GM12878 (cell line): ENCODE data around the gene BTG2. TPM values are rescaled to one million over a fixed set of nuclear protein-coding genes. Genes with fewer than 3 reads are reported as not detected.

Experiments used
- ASH2L ChIP-seq: fragments of 300-600, 200-600 bp; sonication (generic); IDR thresholded peaks from 2 replicates; pipeline ENCODE4 v1.6.1; 2017; ENCODE audit warnings: low read depth, mild to moderate bottlenecking, borderline replicate concordance
- ATF3 ChIP-seq: IDR thresholded peaks from 2 replicates; pipeline ENCODE4 v1.6.1; 2011; ENCODE audit warnings: low read depth, mild to moderate bottlenecking, low read length, moderate library complexity, borderline replicate concordance; ENCODE audit errors: extremely low read depth
- BCL11A ChIP-seq: IDR thresholded peaks from 2 replicates; pipeline ENCODE4 v1.6.1; 2011; ENCODE audit warnings: low read depth, low read length
- BRCA1 ChIP-seq: IDR thresholded peaks from 2 replicates; pipeline ENCODE4 v1.6.1; 2011; ENCODE audit warnings: low read depth, low read length, improper control_type of control experiment
- CBX3 ChIP-seq: fragments of 200-600 bp; sonication (generic); IDR thresholded peaks from 2 replicates; pipeline ENCODE4 v1.6.1; 2016; ENCODE audit warnings: low read depth, borderline replicate concordance
- EP300 ChIP-seq, 2 experiments: fragments of 150-350 bp in 1 of 2; IDR thresholded peaks; 2 replicates each; pipeline ENCODE4 v1.6.1; 2011 to 2012; ENCODE audit warnings: low read depth in 2 of 2, low read length in 2 of 2, borderline replicate concordance in 1 of 2, improper control_type of control experiment in 1 of 2, inconsistent platforms in 1 of 2; ENCODE audit not compliant: control insufficient read depth in 1 of 2
- ESRRA ChIP-seq: IDR thresholded peaks from 2 replicates; pipeline ENCODE4 v1.6.1; 2012; ENCODE audit warnings: mild to moderate bottlenecking, low read length, improper control_type of control experiment
- EZH2 ChIP-seq: IDR thresholded peaks from 2 replicates; pipeline ENCODE4 v1.6.1; 2012; ENCODE audit warnings: low read depth, mild to moderate bottlenecking, control low read depth, inconsistent platforms, low read length, borderline replicate concordance; ENCODE audit not compliant: control insufficient read depth
- FOXM1 ChIP-seq: IDR thresholded peaks from 2 replicates; pipeline ENCODE4 v1.6.1; 2012; ENCODE audit warnings: low read depth, mild to moderate bottlenecking, inconsistent platforms, low read length, moderate library complexity
- HSF1 ChIP-seq: fragments of 150-350 bp; IDR thresholded peaks from 2 replicates; pipeline ENCODE4 v1.6.1; 2014; ENCODE audit warnings: mild to moderate bottlenecking, low read depth, low read length
- LARP7 ChIP-seq: fragments of 450-650 bp; IDR thresholded peaks from 2 replicates; pipeline ENCODE4 v1.6.1; 2017; ENCODE audit warnings: mild to moderate bottlenecking
- MYB ChIP-seq: fragments of 150-350 bp; IDR thresholded peaks from 2 replicates; pipeline ENCODE4 v1.6.1; 2014; ENCODE audit warnings: mild to moderate bottlenecking, low read depth, low read length, borderline replicate concordance
- NFXL1 ChIP-seq: fragments of 450-650 bp; IDR thresholded peaks from 2 replicates; pipeline ENCODE4 v1.6.1; 2017; ENCODE audit warnings: antibody characterized with exemption, mild to moderate bottlenecking, borderline replicate concordance
- POLR2AphosphoS2 ChIP-seq: IDR thresholded peaks from 2 replicates; pipeline ENCODE4 v1.6.1; 2011; ENCODE audit warnings: low read depth, mild to moderate bottlenecking, low read length, improper control_type of control experiment, moderate library complexity
- RUNX3 ChIP-seq: IDR thresholded peaks from 2 replicates; pipeline ENCODE4 v1.6.1; 2012; ENCODE audit warnings: low read length, inconsistent platforms
- SIN3A ChIP-seq: IDR thresholded peaks from 2 replicates; pipeline ENCODE4 v1.6.1; 2012; ENCODE audit warnings: low read depth, low read length, improper control_type of control experiment
- SIX5 ChIP-seq: IDR thresholded peaks from 2 replicates; pipeline ENCODE4 v1.6.1; 2011; ENCODE audit warnings: mild to moderate bottlenecking, low read depth, low read length, moderate library complexity; ENCODE audit not compliant: severe bottlenecking
- STAT1 ChIP-seq: fragments of 450-650 bp; conservative IDR thresholded peaks from 2 replicates; pipeline ENCODE4 v1.6.1; 2014; ENCODE audit warnings: antibody characterized with exemption, mild to moderate bottlenecking
- USF1 ChIP-seq: IDR thresholded peaks from 2 replicates; pipeline ENCODE4 v1.6.1; 2011; ENCODE audit warnings: borderline replicate concordance, low read depth, mild to moderate bottlenecking, moderate library complexity, mixed read lengths, low read length; ENCODE audit not compliant: insufficient read depth; ENCODE audit errors: extremely low read length
- WRNIP1 ChIP-seq: IDR thresholded peaks from 2 replicates; pipeline ENCODE4 v1.6.1; 2011; ENCODE audit warnings: low read depth, low read length, improper control_type of control experiment, borderline replicate concordance
- YBX1 ChIP-seq: fragments of 450-650 bp; IDR thresholded peaks from 2 replicates; pipeline ENCODE4 v1.6.1; 2016; ENCODE audit warnings: antibody characterized with exemption
- YY1 ChIP-seq: IDR thresholded peaks from 2 replicates; pipeline ENCODE4 v1.6.1; 2011; ENCODE audit warnings: low read depth, mild to moderate bottlenecking, low read length
- ZNF207 ChIP-seq: fragments of 450-650 bp; IDR thresholded peaks from 2 replicates; pipeline ENCODE4 v1.6.1; 2014; ENCODE audit warnings: antibody characterized with exemption, mild to moderate bottlenecking, borderline replicate concordance
- polyA plus RNA-seq, 11 experiments: library from polyadenylated mRNA; depleted of rRNA in 4 of 11; unstranded in 6 of 11; stranded (reverse) in 5 of 11; fragments of >200 nt; fragmentation: Nextera tagmentation in 4 of 11; fragmentation: Illumina TruSeq in 1 of 11; extraction: Ambion mirVana in 4 of 11; extraction: Trizol in 1 of 11; gene quantifications; 1 replicate in 1 of 11; 2 replicates in 10 of 11; pipeline versions ENCODE4 v1.2.1 to v1.2.3, GENCODE V29; 2011 to 2016; ENCODE audit warnings: inconsistent platforms in 2 of 11, missing spikeins in 2 of 11, low read depth in 1 of 11
- total RNA-seq, 4 experiments: library from RNA; depleted of rRNA in 3 of 4; stranded (reverse); fragments of >200 nt in 3 of 4; fragmentation: Illumina TruSeq in 1 of 4; extraction: Trizol in 1 of 4; gene quantifications; 2 replicates each; pipeline versions ENCODE4 v1.2.1 to v1.2.3, GENCODE V29; 2013 to 2021
- TF ChIP-seq, protein P1 (sequence below): IDR thresholded peaks from 2 replicates; pipeline ENCODE4 v1.6.1; 2012; ENCODE audit warnings: low read depth, low read length, improper control_type of control experiment
- TF ChIP-seq, protein P2 (sequence below): IDR thresholded peaks from 2 replicates; pipeline ENCODE4 v1.6.1; 2012; ENCODE audit warnings: low read depth, low read length, improper control_type of control experiment

BTG2 gene
- total and polyA plus RNA-seq, 10 of the 15 experiments (the other 5 are each of a cell fraction or from before 2014, with no cell fraction given) = 23.3 to 160 (median 98.1) TPM

DNA sequence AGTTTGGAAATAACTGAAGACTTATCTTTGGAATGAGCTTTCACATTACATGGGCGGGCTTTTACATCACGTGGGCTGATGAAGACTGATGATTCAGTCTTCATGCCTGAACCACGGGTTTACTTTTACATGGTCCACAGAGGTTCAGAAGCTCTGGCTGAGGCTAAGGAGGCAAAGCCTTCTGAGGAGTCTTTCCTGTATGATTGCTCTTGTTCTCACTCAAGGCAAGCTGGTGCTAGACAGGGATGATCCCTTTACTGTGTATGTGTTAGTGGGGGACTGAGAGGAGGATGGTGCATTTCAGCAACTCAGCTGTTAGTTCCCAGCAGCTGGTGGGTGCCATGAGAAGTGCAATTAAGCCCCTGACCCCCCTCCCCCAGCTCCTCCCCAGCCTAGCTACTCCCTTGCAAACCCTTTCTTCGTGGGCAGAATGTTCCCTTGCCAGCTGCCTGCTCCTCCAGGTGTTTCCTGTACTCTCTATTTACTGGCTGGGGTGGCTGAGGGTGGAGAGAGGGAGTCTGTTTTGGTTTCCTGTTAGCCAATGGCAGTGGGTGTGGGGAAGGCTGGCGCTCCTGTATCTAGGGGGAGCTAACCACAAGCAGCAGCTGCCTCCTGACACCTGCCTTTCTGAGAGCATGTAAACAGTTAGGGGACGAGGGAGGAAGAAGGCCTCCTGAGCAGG is 15.4 kb downstream of the BTG2 start (continued):
- TF ChIP-seq, protein P1, sequence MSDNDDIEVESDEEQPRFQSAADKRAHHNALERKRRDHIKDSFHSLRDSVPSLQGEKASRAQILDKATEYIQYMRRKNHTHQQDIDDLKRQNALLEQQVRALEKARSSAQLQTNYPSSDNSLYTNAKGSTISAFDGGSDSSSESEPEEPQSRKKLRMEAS = peak; percentile 58; the same call in 1 of the 2 replicates
- TF ChIP-seq ASH2L (no peak), SIN3A (no peak), LARP7 (no peak), NFXL1 (no peak), HSF1 (no peak), EP300 (IDR thresholded peaks at IDR 0.05; ENCODE audit: borderline replicate concordance in 1 of 2, control insufficient read depth in 1 of 2, low read depth in 2 of 2, low read length in 2 of 2) (peak; percentile 47 to 89; a peak in 2 of 4 replicates), EZH2 (no peak), SIX5 (no peak), POLR2AphosphoS2 (no peak), CBX3 (no peak), WRNIP1 (no peak), ESRRA (no peak), BRCA1 (no peak), MYB (0 out of 2 replicates have a peak, but pooled peaks have one; percentile 60), RUNX3 (no peak), USF1 (no peak), YY1 (no peak), YBX1 (no peak), ATF3 (no peak), STAT1 (no peak), FOXM1 (no peak), BCL11A (0 out of 2 replicates have a peak, but pooled peaks have one; percentile 31), ZNF207 (no peak)
- TF ChIP-seq, protein P2, sequence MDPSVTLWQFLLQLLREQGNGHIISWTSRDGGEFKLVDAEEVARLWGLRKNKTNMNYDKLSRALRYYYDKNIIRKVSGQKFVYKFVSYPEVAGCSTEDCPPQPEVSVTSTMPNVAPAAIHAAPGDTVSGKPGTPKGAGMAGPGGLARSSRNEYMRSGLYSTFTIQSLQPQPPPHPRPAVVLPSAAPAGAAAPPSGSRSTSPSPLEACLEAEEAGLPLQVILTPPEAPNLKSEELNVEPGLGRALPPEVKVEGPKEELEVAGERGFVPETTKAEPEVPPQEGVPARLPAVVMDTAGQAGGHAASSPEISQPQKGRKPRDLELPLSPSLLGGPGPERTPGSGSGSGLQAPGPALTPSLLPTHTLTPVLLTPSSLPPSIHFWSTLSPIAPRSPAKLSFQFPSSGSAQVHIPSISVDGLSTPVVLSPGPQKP = no peak
